HG02588 (cell line): Measurements from ENCODE around the gene RGS4.

Experiments used
- ATAC-seq: cut with Tn5 transposase; IDR thresholded peaks from one replicate; pipeline ENCODE4 v1.9.1; 2021; ENCODE audit warnings: mild to moderate bottlenecking, moderate library complexity; ENCODE audit not compliant: unreplicated experiment

Gene RGS4

GRCh38 chr1:163094589-163094988 lies 25.4 kb downstream of the RGS4 start:
- ATAC-seq, result no peak

GRCh38 chr1:163095213-163095612 lies 26.1 kb downstream of the RGS4 start:
- ATAC-seq, result no peak

- no peak for ATAC-seq
Observed at GRCh38 chr1:163102590-163102989, 33.4 kb downstream of the RGS4 start.

GRCh38 chr1:163104385-163105099 lies 35.4 kb downstream of the RGS4 start:
- no peak for ATAC-seq

GRCh38 chr1:163106364-163106987 lies 37.3 kb downstream of the RGS4 start:
- ATAC-seq, result no peak

GRCh38 chr1:163107655-163108054 lies 38.5 kb downstream of the RGS4 start:
- no peak for ATAC-seq

GRCh38 chr1:163115887-163116286 lies 46.7 kb downstream of the RGS4 start:
- no peak for ATAC-seq

- no peak for ATAC-seq
Observed at GRCh38 chr1:163119707-163120106, 50.5 kb downstream of the RGS4 start.

GRCh38 chr1:163120372-163120771 lies 51.2 kb downstream of the RGS4 start:
- no peak for ATAC-seq

- ATAC-seq, result no peak
Observed at GRCh38 chr1:163124812-163125211, 55.7 kb downstream of the RGS4 start.
